GM18517 (cell line): Measurements from ENCODE around the gene UNC5CL.

ENCODE experiments used
- ATAC-seq: cut with Tn5 transposase; IDR thresholded peaks from one replicate; pipeline ENCODE4 v1.9.1; 2021; ENCODE audit warnings: mild to moderate bottlenecking, moderate library complexity; ENCODE audit not compliant: unreplicated experiment

UNC5CL gene

GRCh38 chr6:41064841-41065240, 25.8 kb upstream of the UNC5CL start:
- ATAC-seq = no peak

- no peak for ATAC-seq
Measured at GRCh38 chr6:41063884-41064285, 24.9 kb upstream of the UNC5CL start.

GRCh38 chr6:41062056-41062455, 23.0 kb upstream of the UNC5CL start:
- ATAC-seq = no peak

GRCh38 chr6:41061196-41061726, 22.2 kb upstream of the UNC5CL start:
- ATAC-seq = no peak

GRCh38 chr6:41059556-41059955, 20.5 kb upstream of the UNC5CL start:
- ATAC-seq = no peak

- no peak for ATAC-seq
Measured at GRCh38 chr6:41058783-41059181, 19.8 kb upstream of the UNC5CL start.

GRCh38 chr6:41056768-41057490, 17.9 kb upstream of the UNC5CL start:
- ATAC-seq = no peak

- no peak for ATAC-seq
Measured at GRCh38 chr6:41055149-41055548, 16.1 kb upstream of the UNC5CL start.

GRCh38 chr6:41054511-41054910, 15.5 kb upstream of the UNC5CL start:
- ATAC-seq = no peak

GRCh38 chr6:41053041-41053440, 14.0 kb upstream of the UNC5CL start, which contains the start of gene APOBEC2:
TSS of gene APOBEC2 (plus strand) at chr6:41053202. CDS start at chr6:41053348, 146 bp downstream.
- no peak for ATAC-seq

- no peak for ATAC-seq
Measured at GRCh38 chr6:41051873-41052272, 12.9 kb upstream of the UNC5CL start.

- ATAC-seq = no peak
Measured at GRCh38 chr6:41050536-41050935, 11.5 kb upstream of the UNC5CL start.

GRCh38 chr6:41049955-41050354, 10.9 kb upstream of the UNC5CL start:
- ATAC-seq = no peak

- ATAC-seq = no peak
Measured at GRCh38 chr6:41049521-41049920, 10.5 kb upstream of the UNC5CL start.

GRCh38 chr6:41047745-41048732, 9.0 kb upstream of the UNC5CL start:
- no peak for ATAC-seq

GRCh38 chr6:41047306-41047705, 8.3 kb upstream of the UNC5CL start:
- no peak for ATAC-seq

GRCh38 chr6:41046084-41046483, 7.1 kb upstream of the UNC5CL start:
- ATAC-seq = no peak

- ATAC-seq = no peak
Measured at GRCh38 chr6:41045664-41046063, 6.6 kb upstream of the UNC5CL start.

- ATAC-seq = no peak
Measured at GRCh38 chr6:41043151-41043550, 4.1 kb upstream of the UNC5CL start.

- ATAC-seq = no peak
Measured at GRCh38 chr6:41042226-41043055, 3.4 kb upstream of the UNC5CL start, which contains the start of gene TSPO2. TSS of gene TSPO2 (plus strand) at chr6:41042467. CDS start at chr6:41042986, 519 bp downstream.
